ENCODE measurements around the gene DSG4.
"Not testable (repeated sequence)": the region's sequence is repeated elsewhere in the genome, so short reads cannot be mapped to it uniquely, and the experiment has no call there.

The DSG4 gene, protein sequence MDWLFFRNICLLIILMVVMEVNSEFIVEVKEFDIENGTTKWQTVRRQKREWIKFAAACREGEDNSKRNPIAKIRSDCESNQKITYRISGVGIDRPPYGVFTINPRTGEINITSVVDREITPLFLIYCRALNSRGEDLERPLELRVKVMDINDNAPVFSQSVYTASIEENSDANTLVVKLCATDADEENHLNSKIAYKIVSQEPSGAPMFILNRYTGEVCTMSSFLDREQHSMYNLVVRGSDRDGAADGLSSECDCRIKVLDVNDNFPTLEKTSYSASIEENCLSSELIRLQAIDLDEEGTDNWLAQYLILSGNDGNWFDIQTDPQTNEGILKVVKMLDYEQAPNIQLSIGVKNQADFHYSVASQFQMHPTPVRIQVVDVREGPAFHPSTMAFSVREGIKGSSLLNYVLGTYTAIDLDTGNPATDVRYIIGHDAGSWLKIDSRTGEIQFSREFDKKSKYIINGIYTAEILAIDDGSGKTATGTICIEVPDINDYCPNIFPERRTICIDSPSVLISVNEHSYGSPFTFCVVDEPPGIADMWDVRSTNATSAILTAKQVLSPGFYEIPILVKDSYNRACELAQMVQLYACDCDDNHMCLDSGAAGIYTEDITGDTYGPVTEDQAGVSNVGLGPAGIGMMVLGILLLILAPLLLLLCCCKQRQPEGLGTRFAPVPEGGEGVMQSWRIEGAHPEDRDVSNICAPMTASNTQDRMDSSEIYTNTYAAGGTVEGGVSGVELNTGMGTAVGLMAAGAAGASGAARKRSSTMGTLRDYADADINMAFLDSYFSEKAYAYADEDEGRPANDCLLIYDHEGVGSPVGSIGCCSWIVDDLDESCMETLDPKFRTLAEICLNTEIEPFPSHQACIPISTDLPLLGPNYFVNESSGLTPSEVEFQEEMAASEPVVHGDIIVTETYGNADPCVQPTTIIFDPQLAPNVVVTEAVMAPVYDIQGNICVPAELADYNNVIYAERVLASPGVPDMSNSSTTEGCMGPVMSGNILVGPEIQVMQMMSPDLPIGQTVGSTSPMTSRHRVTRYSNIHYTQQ

DNA sequence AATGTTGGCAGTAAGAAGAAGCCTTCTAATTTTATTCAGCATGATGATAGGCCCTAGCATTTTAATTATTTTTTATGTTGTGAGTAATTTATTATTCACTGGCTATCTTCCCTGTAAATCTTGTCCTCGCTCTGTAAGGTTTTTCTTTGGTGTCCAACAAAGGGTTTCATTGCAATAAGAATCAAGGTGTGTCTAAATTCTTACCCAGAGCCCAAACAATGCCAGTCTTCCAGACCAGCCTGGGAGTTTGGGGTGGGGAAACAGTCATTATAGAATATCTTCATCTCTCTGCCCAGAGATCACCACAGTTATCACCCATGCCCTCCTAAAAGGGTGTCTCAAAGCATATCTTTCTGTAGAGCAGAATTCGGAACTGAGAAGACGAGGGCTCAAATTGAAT, at the start of gene DSG4:
Gene DSG4 (plus strand): TSS at position 301 of the 400 bp plus-strand sequence. CDS start 135 bp downstream, outside the sequence.
- no peak for DNase-seq

DNA sequence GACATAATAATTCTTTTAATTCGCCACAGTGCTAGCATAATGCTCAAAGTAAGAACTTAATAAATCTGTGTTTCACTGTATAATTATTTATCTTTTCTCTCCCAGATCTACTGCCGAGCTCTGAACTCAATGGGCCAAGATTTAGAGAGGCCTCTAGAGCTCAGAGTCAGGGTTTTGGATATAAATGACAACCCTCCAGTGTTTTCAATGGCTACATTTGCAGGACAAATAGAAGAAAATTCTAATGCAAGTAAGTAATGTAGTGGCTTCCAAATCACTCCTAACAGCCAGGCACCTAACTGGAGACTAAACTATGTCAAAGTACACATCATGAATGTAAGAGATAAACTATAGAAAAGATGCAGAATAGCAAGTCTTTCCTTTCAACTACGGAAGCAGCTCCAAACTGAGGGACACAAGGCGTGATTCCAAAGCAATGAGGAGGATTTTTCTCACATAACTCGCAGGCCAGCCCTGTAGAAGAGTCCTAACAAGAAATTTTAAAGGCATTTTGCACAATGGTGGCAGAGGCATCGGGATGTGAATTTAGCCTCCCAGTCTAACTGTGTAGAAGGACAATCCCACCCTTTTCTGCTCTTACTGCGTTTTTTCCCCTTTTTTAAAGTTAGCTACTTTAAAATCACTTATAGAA, 46.7 kb upstream of the DSG4 start:
- no peak for DNase-seq

DNA sequence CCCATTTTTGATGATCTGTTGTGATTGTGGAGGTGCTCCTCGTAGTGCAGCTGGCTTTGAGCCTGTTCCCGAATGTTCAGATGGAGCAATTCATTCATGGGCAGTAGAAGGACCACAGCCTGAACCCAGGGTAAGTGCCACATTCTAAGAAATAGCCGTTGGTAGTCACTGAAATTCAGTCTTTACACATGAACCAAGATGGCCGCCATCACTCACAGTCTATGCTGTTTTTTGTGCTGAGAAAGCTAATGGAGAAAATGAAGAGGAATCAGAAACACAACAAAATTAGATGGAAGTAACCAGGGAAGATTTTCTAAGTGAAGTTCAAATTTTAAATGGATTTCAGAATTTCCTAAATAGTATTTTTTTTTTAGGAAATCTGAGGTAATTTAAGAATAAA, 33.1 kb upstream of the DSG4 start:
- DNase-seq, result no peak

DNA sequence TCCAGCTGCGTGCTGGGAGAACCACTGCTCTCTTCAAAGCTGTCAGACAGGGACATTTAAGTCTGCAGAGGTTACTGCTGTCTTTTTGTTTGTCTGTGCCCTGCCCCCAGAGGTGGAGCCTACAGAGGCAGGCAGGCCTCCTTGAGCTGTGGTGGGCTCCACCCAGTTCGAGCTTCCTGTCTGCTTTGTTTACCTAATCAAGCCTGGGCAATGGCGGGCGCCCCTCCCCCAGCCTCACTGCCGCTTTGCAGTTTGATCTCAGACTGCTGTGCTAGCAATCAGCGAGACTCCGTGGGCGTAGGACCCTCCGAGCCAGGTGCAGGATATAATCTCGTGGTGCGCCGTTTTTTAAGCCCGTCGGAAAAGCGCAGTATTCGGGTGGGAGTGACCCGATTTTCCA, 23.2 kb upstream of the DSG4 start:
- DNase-seq, result not testable (repeated sequence)

DNA sequence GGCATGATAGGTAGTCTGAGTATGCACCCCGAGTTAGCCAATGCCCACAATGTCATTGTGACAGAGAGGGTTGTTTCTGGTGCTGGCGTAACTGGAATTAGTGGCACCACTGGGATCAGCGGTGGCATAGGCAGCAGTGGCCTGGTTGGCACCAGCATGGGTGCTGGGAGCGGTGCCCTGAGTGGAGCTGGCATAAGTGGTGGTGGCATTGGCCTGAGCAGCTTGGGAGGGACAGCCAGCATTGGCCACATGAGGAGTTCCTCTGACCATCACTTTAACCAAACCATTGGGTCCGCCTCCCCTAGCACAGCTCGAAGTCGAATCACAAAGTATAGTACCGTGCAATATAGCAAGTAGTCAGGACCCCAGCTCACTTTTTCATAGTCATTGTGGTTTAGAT, 21.6 kb upstream of the DSG4 start:
- no peak for DNase-seq

DNA sequence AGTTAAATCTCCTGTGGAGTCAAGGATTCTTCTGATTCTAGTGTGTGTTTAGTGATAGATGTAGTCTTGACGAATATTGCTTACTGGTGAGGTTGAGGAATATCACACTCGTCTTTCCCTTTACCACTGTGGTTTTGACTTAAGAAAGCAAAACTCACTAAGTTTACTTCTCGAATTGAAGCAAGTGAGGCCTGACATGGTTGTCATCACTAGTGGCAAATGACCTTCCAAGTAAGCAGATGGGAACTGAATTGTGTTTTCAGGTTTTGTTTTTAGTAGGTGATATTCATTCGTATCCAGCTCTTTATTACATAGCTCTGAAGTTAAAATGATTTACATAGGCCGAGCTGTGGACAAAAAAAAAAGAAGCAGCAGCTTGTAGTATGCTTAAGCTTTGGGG, 20.6 kb upstream of the DSG4 start:
- DNase-seq, result no peak

DNA sequence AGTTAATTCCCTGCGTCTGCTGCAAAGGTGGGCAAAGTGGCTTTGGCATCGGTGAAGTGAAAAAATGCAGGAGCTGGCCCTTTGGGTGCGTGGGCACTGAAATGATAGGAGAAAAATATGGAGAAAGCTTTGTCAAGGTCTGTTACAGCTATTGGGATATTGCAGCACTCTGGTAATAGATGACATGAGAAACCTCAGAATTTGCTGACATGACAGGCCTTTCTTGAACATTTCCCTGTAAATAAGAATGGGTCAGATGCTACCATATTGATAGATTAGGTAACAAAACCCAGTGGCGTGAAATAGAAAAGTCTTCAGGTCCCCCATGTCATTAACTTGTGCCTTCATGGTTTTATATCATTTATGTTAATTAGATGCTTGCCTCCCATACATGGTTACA, 12.4 kb upstream of the DSG4 start:
- DNase-seq, result no peak

DNA sequence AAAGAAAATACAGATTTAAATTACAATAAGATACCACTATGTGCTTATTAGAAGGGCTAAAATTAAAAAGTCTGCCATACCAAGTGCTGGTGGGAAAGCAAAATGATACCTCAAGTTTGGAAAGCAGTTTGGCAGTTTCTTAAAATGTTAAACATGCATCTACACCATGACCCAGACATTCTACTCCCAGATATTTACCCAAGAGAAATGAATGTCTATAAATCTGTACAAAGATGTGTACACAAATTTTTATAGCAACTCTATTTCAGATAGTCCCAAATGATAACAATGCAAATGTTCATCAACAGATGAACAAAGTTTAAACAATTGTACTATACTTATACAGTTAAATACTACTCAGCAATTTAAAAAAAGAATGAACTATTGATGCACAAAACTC, 7.1 kb upstream of the DSG4 start:
- no peak for DNase-seq

DNA sequence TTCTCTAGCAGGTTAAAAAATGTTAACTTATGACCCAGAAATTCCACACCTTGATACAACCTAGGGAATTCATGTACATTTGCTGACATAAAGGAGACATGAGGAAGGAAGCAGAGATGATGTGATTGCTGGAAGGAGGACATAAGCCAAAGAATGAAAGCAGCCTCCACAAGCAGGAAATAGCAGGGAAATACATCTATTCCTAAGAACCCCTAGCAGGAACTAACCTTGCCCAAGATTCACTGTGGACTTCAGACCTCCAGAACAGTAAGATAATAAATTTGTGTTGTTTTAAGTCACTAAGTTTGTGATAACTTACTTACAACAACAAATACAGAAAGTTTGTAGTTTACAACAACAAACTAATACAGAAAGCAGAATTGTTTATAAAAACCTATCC, 4.6 kb upstream of the DSG4 start:
- DNase-seq, result no peak

DNA sequence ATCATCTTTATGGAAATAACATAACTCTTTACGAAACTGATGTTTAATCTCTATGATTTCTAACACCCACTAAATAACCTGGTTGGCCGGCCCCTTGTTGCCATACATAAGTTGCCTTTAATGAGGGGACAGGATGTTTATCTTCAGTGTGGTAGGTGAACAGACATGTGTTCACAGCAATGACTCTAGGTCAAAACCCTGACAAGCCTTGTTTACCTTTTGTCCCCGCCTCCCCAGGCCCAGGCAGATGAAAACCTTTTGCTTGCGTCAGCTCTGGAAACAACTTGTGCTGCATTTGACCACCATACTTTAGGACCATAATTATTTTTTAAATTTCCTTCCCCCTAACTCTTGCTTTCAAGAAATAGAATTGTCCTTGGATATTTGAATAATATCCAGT, 2.9 kb upstream of the DSG4 start:
- no peak for DNase-seq

DNA sequence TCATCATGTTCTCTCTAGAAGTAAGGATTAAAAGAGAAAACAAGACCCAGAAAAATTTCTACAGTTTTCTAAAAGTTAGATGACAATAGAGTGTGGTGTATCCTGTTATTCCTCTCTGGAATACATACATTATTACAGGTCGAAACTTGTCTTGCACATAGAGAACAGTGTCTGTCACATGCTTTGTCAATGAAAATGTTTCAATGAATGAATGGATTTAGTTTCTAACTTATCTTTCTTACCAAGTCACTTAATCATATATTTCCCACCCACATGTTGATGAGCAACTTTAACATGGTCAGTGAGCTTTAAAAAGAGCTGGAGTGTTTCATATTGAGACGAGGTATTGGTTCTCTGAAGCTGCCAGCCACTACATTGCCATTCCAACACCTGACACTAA, 4.3 kb downstream of the DSG4 start:
- no peak for DNase-seq

DNA sequence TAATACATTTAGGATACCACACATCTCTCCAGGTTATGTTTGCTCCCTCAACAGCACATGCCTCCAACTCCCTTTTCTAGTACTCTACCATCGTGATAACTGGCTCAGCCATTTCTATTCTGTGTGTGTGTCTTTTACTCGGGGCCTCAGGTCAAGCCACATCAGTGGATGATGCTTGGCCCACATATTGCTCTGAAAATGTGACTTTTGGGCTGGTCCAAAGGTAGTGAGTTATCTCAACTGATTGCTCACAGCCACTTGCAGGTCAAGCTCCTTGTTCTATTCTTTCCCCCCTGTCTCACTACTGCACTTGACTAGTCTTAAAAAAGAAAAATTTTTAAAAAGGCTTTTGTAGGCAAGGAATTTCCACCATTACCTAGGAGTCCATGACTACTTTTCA, 5.5 kb downstream of the DSG4 start:
- no peak for DNase-seq

DNA sequence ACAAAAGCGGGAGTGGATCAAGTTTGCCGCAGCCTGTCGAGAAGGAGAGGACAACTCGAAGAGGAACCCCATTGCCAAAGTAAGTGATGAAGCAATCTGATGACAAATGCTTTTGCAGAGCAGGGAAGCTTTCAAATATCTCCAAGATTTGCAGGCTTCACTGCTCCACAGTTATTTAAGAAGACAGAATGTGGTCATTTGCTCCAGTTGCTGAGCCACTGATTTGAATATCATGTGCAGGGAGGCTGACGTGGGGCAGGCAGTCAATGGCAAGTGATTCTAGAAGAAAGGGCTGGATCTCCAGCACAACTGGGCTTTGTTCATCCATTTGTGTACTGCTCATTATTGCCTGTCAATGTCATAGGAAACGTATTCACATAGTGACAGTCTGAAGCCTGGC, 10.2 kb downstream of the DSG4 start:
- no peak for DNase-seq

DNA sequence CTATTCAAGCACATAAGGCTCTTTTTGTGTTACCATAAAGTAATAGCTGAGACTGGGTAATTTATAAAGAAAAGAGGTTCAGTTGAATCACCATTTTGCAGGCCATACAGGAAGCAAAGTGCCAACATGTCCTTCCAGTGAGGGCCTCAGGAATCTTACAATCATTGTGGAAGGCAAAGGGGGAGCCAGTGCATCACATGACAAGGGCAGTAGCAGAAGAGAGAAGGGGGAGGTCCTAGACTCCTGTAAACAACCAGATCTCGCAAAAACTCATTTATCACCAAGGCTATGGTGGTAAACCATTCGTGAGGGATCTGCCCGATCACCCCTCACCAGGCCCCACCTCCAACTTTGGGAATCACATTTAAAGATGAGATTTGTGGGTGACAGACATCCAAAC, 16.7 kb downstream of the DSG4 start:
- DNase-seq, result no peak

DNA sequence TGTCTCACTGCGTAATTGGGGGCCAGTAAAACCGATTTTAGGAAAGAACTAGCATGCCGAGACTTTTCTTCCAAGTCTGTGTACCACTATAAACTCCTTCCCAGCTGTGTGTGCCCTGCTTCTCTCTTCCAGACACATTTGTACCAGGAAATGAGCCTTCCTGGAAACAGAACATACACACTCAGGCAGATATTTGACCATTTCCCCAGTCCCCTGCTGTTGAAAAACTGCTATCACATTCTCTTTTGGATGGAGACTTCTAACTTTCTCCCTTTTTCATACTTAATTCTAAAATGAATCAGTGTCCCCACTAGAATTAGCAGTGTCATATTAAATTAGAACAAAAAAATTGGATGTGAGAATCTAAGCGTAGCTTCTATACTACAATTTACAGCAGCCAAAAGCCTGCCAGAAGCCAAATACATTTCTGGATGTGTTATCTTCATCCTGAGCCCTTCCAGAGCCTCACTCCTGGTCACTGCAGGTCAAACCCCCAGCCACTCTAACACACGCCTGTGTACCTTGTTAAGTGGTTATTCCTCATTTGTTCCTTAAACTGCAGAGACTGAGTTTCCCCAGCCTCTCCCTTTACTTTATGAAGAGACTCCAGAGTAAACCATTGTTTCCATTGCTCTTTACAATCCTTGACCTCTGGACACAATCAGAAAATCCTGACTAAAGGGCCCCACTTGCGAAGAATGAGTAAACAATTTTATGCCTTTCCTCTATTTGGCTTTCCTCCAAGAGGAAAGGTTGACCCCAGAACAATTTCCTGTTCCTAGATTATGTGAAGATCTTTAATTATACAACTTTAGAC, 20.4 kb downstream of the DSG4 start:
- no peak for DNase-seq

DNA sequence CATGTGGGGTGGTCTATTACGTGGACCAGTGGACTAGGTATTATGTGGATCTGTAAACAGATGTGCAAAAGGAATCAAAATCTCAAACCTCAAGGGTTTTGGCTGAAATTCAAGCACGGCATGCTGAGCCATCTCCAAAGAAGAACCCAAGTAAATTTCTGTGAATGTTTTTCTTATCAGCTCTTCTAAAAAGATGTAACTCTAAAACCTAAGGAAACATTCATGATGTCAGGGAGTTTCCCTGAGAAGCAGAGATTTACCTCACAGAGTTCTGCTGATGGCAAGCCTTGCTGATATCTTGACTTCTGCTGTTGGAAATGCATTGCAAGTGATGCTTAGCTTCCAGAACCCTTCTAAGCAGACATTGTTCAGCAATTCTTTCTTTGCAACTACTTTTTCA, 21.6 kb downstream of the DSG4 start:
- no peak for DNase-seq

DNA sequence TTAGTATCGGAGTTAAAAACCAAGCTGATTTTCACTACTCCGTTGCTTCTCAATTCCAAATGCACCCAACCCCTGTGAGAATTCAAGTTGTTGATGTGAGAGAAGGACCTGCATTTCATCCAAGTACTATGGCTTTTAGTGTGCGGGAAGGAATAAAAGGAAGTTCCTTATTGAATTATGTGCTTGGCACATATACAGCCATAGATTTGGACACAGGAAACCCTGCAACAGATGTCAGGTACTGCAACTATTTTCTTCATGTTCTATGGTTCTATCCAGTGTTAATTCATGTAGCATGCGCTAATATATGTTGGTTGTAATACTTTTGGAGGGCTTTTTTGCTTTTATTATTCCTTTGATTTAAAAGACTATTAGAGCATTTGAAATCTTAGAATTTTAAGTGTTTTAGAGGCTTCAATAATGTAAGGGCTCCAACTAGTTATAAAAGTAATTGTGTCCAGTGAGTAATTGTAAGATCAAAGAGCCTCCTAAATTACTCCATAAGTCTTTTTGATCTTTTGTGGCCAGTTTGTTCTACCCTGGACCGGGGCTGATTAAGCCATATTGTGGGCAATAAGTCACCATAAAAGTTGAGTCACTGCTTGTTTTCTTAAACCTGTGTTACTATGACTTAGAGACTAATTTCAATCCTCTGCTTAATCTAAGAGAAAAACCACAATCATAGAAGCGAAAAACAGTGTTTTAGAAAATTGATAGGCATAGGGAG, 22.9 kb downstream of the DSG4 start:
- no peak for DNase-seq

DNA sequence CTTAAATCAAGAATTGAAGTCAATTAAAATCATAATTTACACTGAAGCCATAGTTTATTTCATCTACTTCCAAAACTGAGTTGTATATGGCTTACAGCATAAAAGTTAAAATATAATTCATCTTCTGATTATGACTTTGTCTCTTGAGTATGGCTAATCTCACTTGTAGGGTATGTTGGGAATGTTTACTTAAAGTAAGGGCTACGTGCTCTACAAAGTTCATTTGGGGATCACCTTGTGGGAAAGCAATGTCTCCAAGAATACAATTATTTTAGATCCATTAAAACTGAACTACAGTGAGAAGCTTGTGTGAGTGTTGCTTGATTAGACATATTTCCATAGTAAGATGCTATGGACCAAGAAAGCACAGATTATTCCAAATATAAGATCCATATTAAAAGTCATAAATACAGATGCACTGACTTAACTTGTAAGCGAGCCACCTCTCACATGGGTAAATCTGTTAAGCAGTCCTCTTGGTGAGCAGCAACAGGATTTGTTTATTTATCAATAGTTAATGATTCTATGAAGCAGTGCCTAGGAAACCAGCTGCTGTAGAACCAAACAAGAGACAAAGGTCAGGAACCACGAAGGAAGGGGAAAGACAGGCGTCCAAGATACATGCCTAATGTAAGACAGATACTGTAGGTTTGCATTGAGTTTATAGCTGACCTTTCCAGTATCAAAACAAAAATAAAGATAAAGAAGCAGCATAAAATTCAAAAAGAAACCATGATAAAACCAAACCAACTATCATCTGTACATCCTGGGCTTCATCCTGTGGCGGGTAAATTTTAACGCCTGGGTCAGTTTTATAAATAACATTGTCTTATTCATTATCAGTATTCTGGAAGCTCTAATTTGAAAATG, 24.8 kb downstream of the DSG4 start:
- DNase-seq, result no peak

DNA sequence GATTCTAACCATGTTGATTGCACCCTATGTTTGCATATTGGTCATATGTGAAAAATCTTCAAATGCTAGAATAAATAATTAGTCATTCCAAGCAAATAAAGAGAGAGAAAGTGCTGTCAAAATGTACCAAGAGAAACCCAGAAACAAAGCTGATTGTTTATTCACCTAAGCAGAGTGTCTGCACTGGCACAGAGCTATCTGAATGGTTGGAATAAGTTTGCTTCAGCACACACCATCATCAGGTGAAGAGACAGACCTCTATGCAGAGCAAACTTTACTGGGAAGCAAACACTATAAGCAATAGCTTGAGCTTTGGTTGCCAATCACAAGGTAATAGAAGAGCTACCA, 25.4 kb downstream of the DSG4 start:
- no peak for DNase-seq

DNA sequence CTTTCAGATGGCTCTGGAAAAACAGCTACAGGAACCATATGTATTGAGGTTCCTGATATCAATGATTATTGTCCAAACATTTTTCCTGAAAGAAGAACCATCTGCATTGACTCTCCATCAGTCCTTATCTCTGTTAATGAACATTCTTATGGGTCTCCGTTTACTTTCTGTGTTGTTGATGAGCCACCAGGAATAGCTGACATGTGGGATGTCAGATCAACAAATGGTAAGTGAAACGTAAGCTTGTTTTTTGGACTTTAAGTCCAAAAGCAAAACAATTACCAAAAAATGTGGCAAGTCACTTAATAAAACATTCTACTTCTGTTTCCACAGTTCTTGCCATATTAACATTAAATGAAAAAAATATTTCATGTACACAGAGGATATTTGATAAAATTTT, 26.8 kb downstream of the DSG4 start:
- DNase-seq, result no peak

DNA sequence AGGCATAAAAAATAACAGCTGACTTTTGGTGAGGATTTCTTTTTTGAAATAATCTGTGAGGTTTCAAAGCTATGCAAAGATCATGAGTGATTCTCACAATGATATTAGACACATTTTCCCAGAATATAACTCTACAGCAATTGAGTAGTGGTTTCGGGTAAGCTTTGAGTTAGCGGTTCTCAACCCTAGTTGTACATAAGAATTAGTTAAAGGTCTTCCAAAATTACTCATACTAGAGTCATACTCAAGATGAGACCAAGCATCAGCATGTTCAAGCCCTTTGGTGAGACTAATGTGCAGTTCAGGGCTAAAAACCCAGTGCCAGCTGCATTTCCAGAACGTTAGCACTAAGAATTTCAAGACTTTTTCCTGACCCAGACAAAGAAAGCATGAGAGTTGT, 31.1 kb downstream of the DSG4 start:
- DNase-seq, result no peak
